Transverse colon (tissue), 3 donors: ENCODE data around the gene PGM2.

ENCODE experiments used
- CTCF ChIP-seq, 5 experiments: fragments of 200-600 bp in 3 of 5; fragments of 450-650 bp in 2 of 5; sonication (generic) in 3 of 5; IDR thresholded peaks; 1 replicate in 2 of 5; 2 replicates in 3 of 5; pipeline ENCODE4 v1.5.1; 2016 to 2017; ENCODE audit warnings: antibody characterized with exemption in 5 of 5, inconsistent platforms in 3 of 5, mild to moderate bottlenecking in 2 of 5, moderate library complexity in 1 of 5
- POLR2A ChIP-seq: fragments of 450-650 bp; IDR thresholded peaks from one replicate; pipeline ENCODE4 v1.6.1; 2016; ENCODE audit warnings: antibody characterized with exemption, mild to moderate bottlenecking, moderate library complexity

GRCh38 chr4:37908488-37909331 is 82.2 kb downstream of the PGM2 start:
- TF ChIP-seq CTCF (IDR thresholded peaks at IDR 0.05), result no peak
- TF ChIP-seq POLR2A, result no peak
